Vagina (tissue), 2 donors: Measurements from ENCODE around the gene NDUFA9. TPM values are rescaled to one million over a fixed set of nuclear protein-coding genes. Genes with fewer than 3 reads are reported as not detected.

ENCODE experiments used
- DNase-seq, 2 donors: peaks; one replicate each; pipeline ENCODE4 v3.0.0-alpha.2; 2017; ENCODE audit errors: extremely low spot score in 2 of 2
- H3K27ac ChIP-seq: fragments of 200-600 bp; sonication (generic); one replicate; pipeline ENCODE4 v1.5.1; 2019
- H3K27me3 ChIP-seq: fragments of 200-600 bp; sonication (generic); one replicate; pipeline ENCODE4 v1.5.1; 2019
- H3K36me3 ChIP-seq, 2 donors: fragments of 200-600 bp; sonication (generic); one replicate each; pipeline ENCODE4 v1.5.1; 2017 to 2019
- H3K4me1 ChIP-seq: fragments of 200-600 bp; sonication (generic); one replicate; pipeline ENCODE4 v1.5.1; 2019
- H3K4me3 ChIP-seq, 2 donors: fragments of 200-600 bp; sonication (generic); 1 replicate in 1 of 2; 2 replicates in 1 of 2; pipeline ENCODE4 v1.5.1; 2016 to 2019
- H3K9me3 ChIP-seq: fragments of 200-600 bp; sonication (generic); one replicate; pipeline ENCODE4 v1.5.1; 2019
- POLR2A ChIP-seq, 2 donors: fragments of 450-650 bp; IDR thresholded peaks; one replicate each; pipeline ENCODE4 v1.6.1; 2017; ENCODE audit warnings: antibody characterized with exemption in 2 of 2, mild to moderate bottlenecking in 2 of 2, moderate library complexity in 2 of 2
- POLR2AphosphoS5 ChIP-seq, 2 donors: sonication (generic); formaldehyde crosslinking; IDR thresholded peaks; one replicate each; pipeline ENCODE4 v1.9.0; 2017; ENCODE audit warnings: antibody characterized with exemption in 2 of 2, mild to moderate bottlenecking in 2 of 2, low read depth in 1 of 2; ENCODE audit not compliant: insufficient read depth in 1 of 2
- intact Hi-C: fragments of 100-400 bp; cut with DNase I; formaldehyde crosslinking; loops from one replicate; pipeline ENCODE4 v1.15.1; 2023
- total RNA-seq: library from RNA; depleted of rRNA; stranded (reverse); fragments of >200 nt; gene quantifications from one replicate; pipeline ENCODE4 v1.2.3, GENCODE V29; 2016
- TF ChIP-seq, protein P1 (sequence below), 3 experiments: fragments of 450-650 bp in 2 of 3; fragments of 200-600 bp in 1 of 3; sonication (generic) in 1 of 3; IDR thresholded peaks; one replicate each; pipeline ENCODE4 v1.5.1; 2017 to 2019; ENCODE audit warnings: antibody characterized with exemption in 3 of 3, mild to moderate bottlenecking in 2 of 3, moderate library complexity in 2 of 3

NDUFA9 gene
- total RNA-seq, 1 donor from 2014 or later, result 49.6 TPM

DNA sequence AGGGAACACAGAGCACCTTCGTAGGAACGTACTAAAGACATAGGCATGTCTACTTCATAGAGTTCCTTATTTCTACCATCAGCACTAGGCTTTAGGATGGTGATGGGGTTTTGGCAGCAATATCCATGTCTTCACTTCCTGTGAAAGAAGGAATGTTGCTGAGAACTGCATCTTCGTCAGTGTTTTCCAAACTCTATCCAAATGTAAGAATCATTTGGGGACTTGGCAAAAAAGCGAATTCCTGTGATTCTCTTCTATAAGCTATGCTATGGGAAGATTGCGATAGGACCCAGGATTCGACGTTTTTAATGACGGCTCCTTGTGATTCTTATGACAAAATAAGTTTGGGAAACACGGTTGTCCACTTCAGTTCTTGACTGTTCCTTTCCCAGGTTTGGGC, 39.8 kb upstream of the NDUFA9 start:
- H3K4me3 ChIP-seq, result no peak overlapping the region
- intact Hi-C loops, result no loop called here
- no peak for TF ChIP-seq POLR2A (IDR thresholded peaks at IDR 0.05)
- TF ChIP-seq, protein P1, sequence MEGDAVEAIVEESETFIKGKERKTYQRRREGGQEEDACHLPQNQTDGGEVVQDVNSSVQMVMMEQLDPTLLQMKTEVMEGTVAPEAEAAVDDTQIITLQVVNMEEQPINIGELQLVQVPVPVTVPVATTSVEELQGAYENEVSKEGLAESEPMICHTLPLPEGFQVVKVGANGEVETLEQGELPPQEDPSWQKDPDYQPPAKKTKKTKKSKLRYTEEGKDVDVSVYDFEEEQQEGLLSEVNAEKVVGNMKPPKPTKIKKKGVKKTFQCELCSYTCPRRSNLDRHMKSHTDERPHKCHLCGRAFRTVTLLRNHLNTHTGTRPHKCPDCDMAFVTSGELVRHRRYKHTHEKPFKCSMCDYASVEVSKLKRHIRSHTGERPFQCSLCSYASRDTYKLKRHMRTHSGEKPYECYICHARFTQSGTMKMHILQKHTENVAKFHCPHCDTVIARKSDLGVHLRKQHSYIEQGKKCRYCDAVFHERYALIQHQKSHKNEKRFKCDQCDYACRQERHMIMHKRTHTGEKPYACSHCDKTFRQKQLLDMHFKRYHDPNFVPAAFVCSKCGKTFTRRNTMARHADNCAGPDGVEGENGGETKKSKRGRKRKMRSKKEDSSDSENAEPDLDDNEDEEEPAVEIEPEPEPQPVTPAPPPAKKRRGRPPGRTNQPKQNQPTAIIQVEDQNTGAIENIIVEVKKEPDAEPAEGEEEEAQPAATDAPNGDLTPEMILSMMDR (IDR thresholded peaks at IDR 0.05), result no peak
- H3K27me3 ChIP-seq, result no peaks in the 10 kb centered on the region
- H3K9me3 ChIP-seq, result no peaks in the 10 kb centered on the region
- no peak overlapping the region for H3K27ac ChIP-seq
- DNase-seq, result no peak
- H3K36me3 ChIP-seq, result peaks cover 0 to 36% of the 10 kb centered on the region in 2 donors
- H3K4me1 ChIP-seq, result peaks cover 23% of the 10 kb centered on the region

DNA sequence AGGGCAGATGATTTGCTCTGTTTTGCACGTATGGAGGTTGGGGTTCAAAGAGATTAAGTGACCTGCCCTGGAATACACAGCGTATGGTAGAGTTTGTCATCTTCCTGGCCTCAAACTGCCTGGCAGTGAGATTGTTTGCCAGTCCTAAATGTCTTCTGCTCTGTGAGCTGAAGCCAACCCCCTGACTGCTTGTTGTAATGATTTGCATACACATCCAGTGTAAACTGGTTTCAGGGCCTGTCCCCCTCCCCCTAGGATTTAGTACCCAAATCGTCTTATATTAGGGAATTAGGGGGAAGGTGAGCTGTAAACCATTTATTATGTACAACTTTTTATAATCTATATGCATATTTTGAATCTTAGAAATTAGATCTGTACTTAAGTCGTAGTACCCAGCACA, 38.4 kb upstream of the NDUFA9 start:
- no peaks in the 10 kb centered on the region for H3K27me3 ChIP-seq
- peaks cover 0 to 39% of the 10 kb centered on the region in 2 donors for H3K36me3 ChIP-seq
- no peak overlapping the region for H3K4me3 ChIP-seq
- H3K4me1 ChIP-seq, result peaks cover 20% of the 10 kb centered on the region
- no peak overlapping the region for H3K27ac ChIP-seq
- no peaks in the 10 kb centered on the region for H3K9me3 ChIP-seq
- intact Hi-C loops, result no loop called here
- no peak for DNase-seq
- no peak for TF ChIP-seq POLR2A (IDR thresholded peaks at IDR 0.05)
- TF ChIP-seq, protein P1 (IDR thresholded peaks at IDR 0.05), result no peak
- no peak for TF ChIP-seq POLR2AphosphoS5 (IDR thresholded peaks at IDR 0.05; ENCODE audit: insufficient read depth in 1 of 2, low read depth in 1 of 2)

DNA sequence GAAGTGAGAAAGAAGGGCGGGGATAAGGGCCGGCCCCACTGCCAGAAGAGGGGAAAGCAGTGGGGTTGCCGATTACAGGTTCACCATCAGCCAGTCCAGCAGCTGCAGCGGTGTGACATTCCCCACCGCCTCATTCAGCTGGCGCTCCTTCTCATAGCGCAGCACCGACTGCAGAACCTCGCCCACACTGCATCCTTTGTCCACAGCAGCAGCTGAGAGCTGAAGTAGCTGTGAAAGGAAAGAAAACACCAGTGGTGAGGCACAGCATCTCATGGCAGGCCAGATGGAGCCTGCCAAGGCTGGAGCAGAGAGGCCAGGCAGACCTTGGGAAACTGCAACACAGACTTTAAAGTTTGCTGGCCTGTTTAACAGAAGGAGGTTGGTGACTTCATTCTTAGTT, 33.2 kb upstream of the NDUFA9 start:
- Histone ChIP-seq H3K27ac (no peak overlapping the region), H3K36me3 (peaks cover 0 to 37% of the 10 kb centered on the region in 2 donors), H3K4me3 (no peak overlapping the region), H3K9me3 (no peaks in the 10 kb centered on the region), H3K4me1 (no peaks in the 10 kb centered on the region), H3K27me3 (no peaks in the 10 kb centered on the region)
- TF ChIP-seq, protein P1 (IDR thresholded peaks at IDR 0.05), result no peak
- no peak for TF ChIP-seq POLR2A (IDR thresholded peaks at IDR 0.05)
- no peak for TF ChIP-seq POLR2AphosphoS5 (IDR thresholded peaks at IDR 0.05; ENCODE audit: insufficient read depth in 1 of 2, low read depth in 1 of 2)
- intact Hi-C loops, result no loop called here
- DNase-seq, result no peak

DNA sequence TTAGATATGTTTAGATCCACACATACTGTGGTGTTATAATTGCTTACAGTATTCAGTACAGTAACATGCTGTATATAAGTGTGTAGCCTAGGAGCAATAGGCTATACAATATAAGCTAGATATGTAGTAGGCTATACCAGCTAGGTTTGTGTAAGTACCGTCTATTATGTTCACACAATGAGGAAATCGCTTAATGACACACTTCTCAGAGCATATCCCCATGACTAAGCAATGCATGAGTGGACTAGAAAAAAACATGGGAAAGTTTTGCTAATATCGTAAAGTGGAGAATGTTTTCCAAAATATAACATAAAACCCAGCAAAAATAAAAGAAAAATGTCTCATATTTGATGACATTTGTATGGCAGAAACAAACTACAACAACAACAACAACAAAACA, 27.4 kb upstream of the NDUFA9 start:
- no peak for DNase-seq
- TF ChIP-seq POLR2AphosphoS5 (IDR thresholded peaks at IDR 0.05; ENCODE audit: insufficient read depth in 1 of 2, low read depth in 1 of 2) (no peak), POLR2A (IDR thresholded peaks at IDR 0.05) (no peak)
- TF ChIP-seq, protein P1 (IDR thresholded peaks at IDR 0.05), result no peak

DNA sequence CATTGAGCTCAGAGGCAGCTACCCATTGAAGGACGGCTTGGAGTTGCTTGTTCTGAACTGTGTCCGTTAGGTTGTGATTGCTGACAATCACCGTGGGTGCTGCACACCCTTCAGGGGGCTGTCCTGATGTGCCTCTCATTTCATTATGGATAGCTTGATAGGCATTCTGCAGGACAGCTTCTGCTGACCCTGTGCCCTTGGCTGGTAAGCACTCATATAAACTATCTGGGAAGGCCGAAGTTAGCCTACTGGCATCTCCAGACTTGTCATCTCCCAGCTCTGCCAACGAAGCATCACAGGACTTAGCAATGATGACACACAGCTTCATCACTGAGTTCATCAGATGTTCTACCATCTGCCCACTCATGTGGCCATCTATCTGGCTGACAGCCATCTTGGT, 22.4 kb upstream of the NDUFA9 start:
- Histone ChIP-seq H3K4me3 (no peak overlapping the region), H3K36me3 (no peaks in the 10 kb centered on the region), H3K27ac (no peak overlapping the region), H3K27me3 (no peaks in the 10 kb centered on the region), H3K9me3 (no peaks in the 10 kb centered on the region), H3K4me1 (no peaks in the 10 kb centered on the region)
- intact Hi-C loops, result no loop called here
- TF ChIP-seq POLR2AphosphoS5 (IDR thresholded peaks at IDR 0.05; ENCODE audit: insufficient read depth in 1 of 2, low read depth in 1 of 2), result no peak
- no peak for TF ChIP-seq POLR2A (IDR thresholded peaks at IDR 0.05)
- DNase-seq, result no peak

More for the DNA sequence above, 27.4 kb upstream of the NDUFA9 start:
- Histone ChIP-seq H3K27me3 (no peaks in the 10 kb centered on the region), H3K4me3 (no peak overlapping the region), H3K4me1 (no peaks in the 10 kb centered on the region), H3K27ac (no peak overlapping the region), H3K36me3 (no peaks in the 10 kb centered on the region), H3K9me3 (no peaks in the 10 kb centered on the region)
- intact Hi-C loops, result no loop called here

DNA sequence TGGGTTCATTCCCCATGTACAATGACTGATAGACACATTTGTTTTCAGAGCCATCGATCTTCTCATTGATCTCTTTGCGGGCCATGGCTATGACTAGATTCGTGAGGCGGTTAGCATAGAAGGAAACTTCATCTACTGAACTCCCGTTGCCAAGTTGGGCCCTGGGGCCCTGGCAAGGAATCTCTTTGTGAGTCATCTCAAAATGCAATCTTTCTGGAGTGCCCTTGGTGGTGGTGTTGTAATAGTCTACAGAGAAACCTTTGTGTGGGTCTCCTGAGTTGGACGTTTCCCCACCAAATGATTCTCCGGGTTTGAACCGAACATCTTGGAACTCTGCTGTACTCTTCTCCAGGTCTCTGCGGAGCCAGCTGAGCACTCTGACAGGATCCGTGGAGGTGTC, 20.5 kb upstream of the NDUFA9 start:
- no peak for DNase-seq
- intact Hi-C loops, result no loop called here
- no peaks in the 10 kb centered on the region for H3K36me3 ChIP-seq
- no peak for TF ChIP-seq POLR2AphosphoS5 (IDR thresholded peaks at IDR 0.05; ENCODE audit: insufficient read depth in 1 of 2, low read depth in 1 of 2)
- TF ChIP-seq POLR2A (IDR thresholded peaks at IDR 0.05), result no peak
- TF ChIP-seq, protein P1 (IDR thresholded peaks at IDR 0.05), result no peak
- H3K9me3 ChIP-seq, result no peaks in the 10 kb centered on the region
- H3K4me3 ChIP-seq, result no peak overlapping the region
- no peak overlapping the region for H3K27ac ChIP-seq
- no peaks in the 10 kb centered on the region for H3K27me3 ChIP-seq
- no peaks in the 10 kb centered on the region for H3K4me1 ChIP-seq
